Activated T-cell treated with anti-CD3 and anti-CD28 coated beads for 24 hours (primary cell): ENCODE measurements around the gene ZNF385A.

ENCODE experiments used
- DNase-seq: peaks from one replicate; pipeline ENCODE4 v3.0.0-alpha.2; 2020; ENCODE audit warnings: low read depth

ZNF385A gene

DNA sequence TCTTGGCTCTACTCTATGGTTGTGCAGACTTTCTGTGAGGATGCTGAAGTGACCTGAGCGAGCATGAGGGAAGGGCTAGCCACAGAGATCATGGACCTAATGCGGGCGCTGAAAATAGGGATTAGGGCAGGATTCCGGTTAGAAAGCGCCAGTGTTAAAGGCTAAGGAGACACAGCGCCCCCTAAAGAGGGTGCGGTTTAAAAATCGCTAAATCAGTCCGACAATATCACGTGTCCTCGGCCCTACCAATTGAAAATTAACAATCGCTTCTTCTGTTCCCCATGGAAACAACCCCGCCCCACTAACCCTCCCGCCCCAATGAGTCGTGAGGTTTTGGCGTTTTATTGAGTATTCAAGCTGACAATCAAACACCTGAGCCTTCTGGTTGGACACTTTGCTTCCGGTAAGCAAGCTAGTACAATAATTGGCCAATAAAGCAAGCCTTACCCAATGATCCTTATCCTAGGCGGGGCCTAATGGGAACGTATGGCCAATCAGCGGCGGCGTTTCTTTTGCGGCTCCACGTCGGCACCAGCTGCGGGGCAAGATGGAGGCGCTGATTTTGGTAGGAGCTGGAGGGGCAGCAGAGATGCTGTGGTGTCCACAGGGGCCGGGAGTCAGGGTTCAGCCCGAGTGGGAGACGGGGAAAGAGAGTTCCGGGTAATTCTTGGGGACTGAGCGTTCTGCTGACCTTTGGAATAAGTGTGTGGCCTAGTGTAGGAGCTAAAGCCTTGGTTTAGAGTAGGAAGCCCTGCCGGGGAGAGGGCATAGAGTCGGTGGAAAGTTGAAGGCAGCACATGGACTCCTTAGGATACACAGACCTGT is 59.7 kb downstream of the ZNF385A start, which contains the start of gene COPZ1:
Gene COPZ1, plus strand, starts transcription at position 515 of the 825 bp plus-strand sequence. Its CDS starts 33 bp downstream, at position 548.
- peak; percentile 89 for DNase-seq

DNA sequence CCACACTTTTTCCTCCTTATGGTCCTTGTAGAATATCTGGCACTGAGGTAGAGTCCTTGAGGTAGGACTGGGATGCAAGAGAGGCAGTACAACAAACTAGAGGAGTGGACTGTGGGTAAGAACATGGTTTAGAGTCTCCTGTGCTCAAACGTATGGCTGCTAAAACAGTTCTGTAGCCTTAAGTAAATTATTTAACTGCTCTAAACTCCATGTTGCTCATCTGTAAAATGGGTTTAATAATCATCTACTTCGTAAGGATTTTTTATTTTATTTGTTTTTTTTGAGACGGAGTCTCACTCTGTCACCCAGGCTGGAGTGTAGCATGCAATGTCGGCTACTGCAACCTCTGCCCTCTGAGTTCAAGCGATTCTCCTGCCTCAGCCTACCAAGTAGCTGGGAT is 63.2 kb downstream of the ZNF385A start:
- DNase-seq, result no peak
